Transverse colon (tissue), 4 donors: ENCODE measurements around the gene WIPF2.

Experiments
- POLR2A ChIP-seq: fragments of 450-650 bp; IDR thresholded peaks from one replicate; pipeline ENCODE4 v1.6.1; 2016; ENCODE audit warnings: antibody characterized with exemption, mild to moderate bottlenecking, moderate library complexity
- POLR2AphosphoS5 ChIP-seq, 3 donors: sonication (generic); formaldehyde crosslinking; IDR thresholded peaks; one replicate each; pipeline ENCODE4 v1.6.1; 2016; ENCODE audit warnings: antibody characterized with exemption in 3 of 3
- TF ChIP-seq, protein P1 (sequence below), 5 experiments: fragments of 200-600 bp in 3 of 5; fragments of 450-650 bp in 2 of 5; sonication (generic) in 3 of 5; IDR thresholded peaks; 1 replicate in 2 of 5; 2 replicates in 3 of 5; pipeline ENCODE4 v1.5.1; 2016 to 2017; ENCODE audit warnings: antibody characterized with exemption in 5 of 5, inconsistent platforms in 3 of 5, mild to moderate bottlenecking in 2 of 5, moderate library complexity in 1 of 5

DNA sequence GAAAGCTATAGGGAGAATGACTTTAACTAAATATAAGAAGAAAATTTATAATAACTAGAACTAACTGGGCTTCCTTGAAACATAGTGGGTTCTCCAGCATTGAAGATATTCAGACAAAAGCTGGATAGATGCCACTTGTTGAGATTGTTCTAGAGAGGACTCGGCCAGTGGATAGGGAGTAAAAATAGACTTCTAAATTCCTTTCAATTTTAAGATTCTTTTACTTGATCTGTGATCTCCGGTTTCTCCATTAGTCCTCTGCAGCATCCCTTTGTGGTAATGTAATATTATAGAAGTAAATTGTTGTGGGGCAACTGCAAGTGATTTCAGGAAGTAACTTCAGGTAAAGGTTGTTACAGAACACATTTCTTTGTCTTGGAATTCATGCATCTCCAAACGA is 79.6 kb downstream of the WIPF2 start:
- TF ChIP-seq, protein P1, sequence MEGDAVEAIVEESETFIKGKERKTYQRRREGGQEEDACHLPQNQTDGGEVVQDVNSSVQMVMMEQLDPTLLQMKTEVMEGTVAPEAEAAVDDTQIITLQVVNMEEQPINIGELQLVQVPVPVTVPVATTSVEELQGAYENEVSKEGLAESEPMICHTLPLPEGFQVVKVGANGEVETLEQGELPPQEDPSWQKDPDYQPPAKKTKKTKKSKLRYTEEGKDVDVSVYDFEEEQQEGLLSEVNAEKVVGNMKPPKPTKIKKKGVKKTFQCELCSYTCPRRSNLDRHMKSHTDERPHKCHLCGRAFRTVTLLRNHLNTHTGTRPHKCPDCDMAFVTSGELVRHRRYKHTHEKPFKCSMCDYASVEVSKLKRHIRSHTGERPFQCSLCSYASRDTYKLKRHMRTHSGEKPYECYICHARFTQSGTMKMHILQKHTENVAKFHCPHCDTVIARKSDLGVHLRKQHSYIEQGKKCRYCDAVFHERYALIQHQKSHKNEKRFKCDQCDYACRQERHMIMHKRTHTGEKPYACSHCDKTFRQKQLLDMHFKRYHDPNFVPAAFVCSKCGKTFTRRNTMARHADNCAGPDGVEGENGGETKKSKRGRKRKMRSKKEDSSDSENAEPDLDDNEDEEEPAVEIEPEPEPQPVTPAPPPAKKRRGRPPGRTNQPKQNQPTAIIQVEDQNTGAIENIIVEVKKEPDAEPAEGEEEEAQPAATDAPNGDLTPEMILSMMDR (IDR thresholded peaks at IDR 0.05): no peak
- TF ChIP-seq POLR2A (no peak), POLR2AphosphoS5 (IDR thresholded peaks at IDR 0.05) (no peak)
